T-helper 2 cell treated with Interferon-gamma antibody and Interleukin-4, amounts not matched to agents 100 ng/mL and 5 ng/mL, for 36 hours (primary cell): ENCODE results near the gene PDGFC. TPM values are rescaled to one million over a fixed set of nuclear protein-coding genes. Genes with fewer than 3 reads are reported as not detected.
"Not testable (repeated sequence)": the region's sequence is repeated elsewhere in the genome, so short reads cannot be mapped to it uniquely, and the experiment has no call there.

Source experiments
- intact Hi-C: fragments of 100-400 bp; cut with micrococcal nuclease; formaldehyde crosslinking; loops from one replicate; pipeline ENCODE4 v1.15.1; 2023
- total RNA-seq: library from RNA; stranded (reverse); gene quantifications from 2 replicates; pipeline ENCODE4 v1.2.3, GENCODE V29; 2022

Gene PDGFC
- total RNA-seq, 1 donor from 2014 or later, result not detected

GRCh38 chr4:156913234-156913633 is 58.4 kb downstream of the PDGFC start:
- intact Hi-C loops, result no loop called here

- intact Hi-C loops, result no loop called here
Measured at GRCh38 chr4:156909010-156909409, 62.6 kb downstream of the PDGFC start.

- intact Hi-C loops, result no loop called here
Measured at GRCh38 chr4:156906325-156906724, 65.3 kb downstream of the PDGFC start.

- intact Hi-C loops, result no loop called here
Measured at GRCh38 chr4:156901871-156902270, 69.7 kb downstream of the PDGFC start.

GRCh38 chr4:156898373-156899117 is 73.1 kb downstream of the PDGFC start:
- intact Hi-C loops, result no loop called here

GRCh38 chr4:156896527-156896926 is 75.1 kb downstream of the PDGFC start:
- intact Hi-C loops, result no loop called here

GRCh38 chr4:156894234-156894633 is 77.4 kb downstream of the PDGFC start:
- intact Hi-C loops, result no loop called here

- intact Hi-C loops, result no loop called here
Measured at GRCh38 chr4:156892805-156893204, 78.8 kb downstream of the PDGFC start.

- intact Hi-C loops, result no loop called here
Measured at GRCh38 chr4:156889616-156890594, 81.7 kb downstream of the PDGFC start.

GRCh38 chr4:156888762-156889161 is 82.8 kb downstream of the PDGFC start:
- intact Hi-C loops, result no loop called here

- intact Hi-C loops, result no loop called here
Measured at GRCh38 chr4:156886481-156886880, 85.1 kb downstream of the PDGFC start.

GRCh38 chr4:156885374-156885773 is 86.2 kb downstream of the PDGFC start:
- intact Hi-C loops, result no loop called here

- intact Hi-C loops, result no loop called here
Measured at GRCh38 chr4:156884183-156884582, 87.4 kb downstream of the PDGFC start.

- intact Hi-C loops, result no loop called here
Measured at GRCh38 chr4:156875704-156876103, 95.9 kb downstream of the PDGFC start.

- intact Hi-C loops, result no loop called here
Measured at GRCh38 chr4:156875055-156875454, 96.5 kb downstream of the PDGFC start.

GRCh38 chr4:156873799-156874198 is 97.8 kb downstream of the PDGFC start:
- intact Hi-C loops, result no loop called here

- intact Hi-C loops, result no loop called here
Measured at GRCh38 chr4:156870861-156871260, 100.7 kb downstream of the PDGFC start.

- intact Hi-C loops, result no loop called here
Measured at GRCh38 chr4:156870131-156870530, 101.5 kb downstream of the PDGFC start.

- intact Hi-C loops, result not testable (repeated sequence)
Measured at GRCh38 chr4:156866088-156866487, 105.5 kb downstream of the PDGFC start.

- intact Hi-C loops, result no loop called here
Measured at GRCh38 chr4:156865451-156865850, 106.1 kb downstream of the PDGFC start.

- intact Hi-C loops, result no loop called here
Measured at GRCh38 chr4:156858071-156858470, 113.5 kb downstream of the PDGFC start.

GRCh38 chr4:156838761-156839160 is 132.8 kb downstream of the PDGFC start:
- intact Hi-C loops, result no loop called here
